ENCODE data around the gene CRELD1. TPM values are rescaled to one million over a fixed set of nuclear protein-coding genes. Genes with fewer than 3 reads are reported as not detected.
A peak's percentile ranks its signal among the peaks of the same experiment; 100 is the strongest.

CRELD1 gene
- total and polyA plus RNA-seq, 2 of the 13 experiments (the other 11 are each of a cell fraction or from before 2014, with no cell fraction given): 27.1 to 61.9 TPM

DNA sequence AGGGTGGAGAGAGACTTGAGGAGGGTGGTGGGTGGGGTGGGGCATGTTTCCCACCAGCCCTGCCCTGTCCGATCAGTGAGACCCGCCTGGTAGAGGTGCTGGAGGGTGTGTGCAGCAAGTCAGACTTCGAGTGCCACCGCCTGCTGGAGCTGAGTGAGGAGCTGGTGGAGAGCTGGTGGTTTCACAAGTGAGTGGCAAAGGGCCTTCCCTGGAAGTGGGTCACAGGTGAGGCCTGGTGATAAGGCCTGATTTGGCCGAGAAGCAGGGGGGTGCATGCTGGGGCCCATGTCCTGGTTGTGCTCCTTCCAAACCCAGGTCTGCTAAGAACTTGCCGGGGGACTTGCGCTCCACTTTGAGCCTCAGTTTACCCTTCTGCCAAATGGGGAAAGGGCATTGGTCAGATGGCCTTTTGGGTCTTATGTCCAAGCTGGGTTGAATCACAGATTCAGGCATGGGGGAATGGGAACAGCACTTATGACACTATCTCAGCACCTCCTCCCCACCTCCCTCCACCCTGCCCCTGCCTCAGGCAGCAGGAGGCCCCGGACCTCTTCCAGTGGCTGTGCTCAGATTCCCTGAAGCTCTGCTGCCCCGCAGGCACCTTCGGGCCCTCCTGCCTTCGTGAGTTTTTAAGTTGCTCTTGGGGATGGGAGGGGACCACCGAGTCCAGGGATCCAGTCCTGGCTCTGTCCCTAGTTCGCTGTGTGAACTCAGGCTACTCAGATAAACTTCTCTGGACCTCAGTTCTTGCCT is 4.0 kb downstream of the CRELD1 start:
- Histone ChIP-seq H3K4me3 (replicated peaks in 1 of 3; ENCODE audit: insufficient read depth in 1 of 3, low read depth in 2 of 3, low read length in 3 of 3) (no peak overlapping the region), H3K4me2 (ENCODE audit: low read depth, low read length) (no peak overlapping the region), H4K20me1 (ENCODE audit: insufficient read depth, low read length) (no peaks in the 10 kb centered on the region), H3K4me1 (ENCODE audit: insufficient read depth, low read length) (peaks cover 41% of the 10 kb centered on the region), H3K27me3 (ENCODE audit: control insufficient read depth in 1 of 2, insufficient read depth in 2 of 2, low read length in 2 of 2) (no peaks in the 10 kb centered on the region), H3K79me2 (ENCODE audit: insufficient read depth, low read length) (peaks cover 20% of the 10 kb centered on the region), H3K9me3 (ENCODE audit: low read length) (no peaks in the 10 kb centered on the region), H2AFZ (ENCODE audit: low read length) (no peak overlapping the region), H3K9ac (ENCODE audit: insufficient read depth, low read depth, low read length) (no peak overlapping the region), H3K27ac (ENCODE audit: extremely low read length, insufficient read depth, low read length) (no peak overlapping the region), H3K36me3 (replicated peaks in 1 of 2; ENCODE audit: control insufficient read depth in 1 of 2, insufficient read depth in 2 of 2, low read length in 2 of 2) (peaks cover 4 to 23% of the 10 kb centered on the region in 2 experiments; a peak in 4 of 5 replicates)
- intact Hi-C loops (cut with micrococcal nuclease; ENCODE audit: unreplicated experiment) (no loop called here), in situ Hi-C loops (cut with HindIII; ENCODE audit: extremely low pct_ligation_motif_present, low pct_unique_long_range_greater_than_20kb) (no loop called here)
- POLR2A ChIA-PET: no interaction called here
- DNase-seq (ENCODE audit: low spot score) (no peak), ATAC-seq (no peak), FAIRE-seq (no peak)
- BruUV-seq (replicated peaks): no TSS peak
- 96% methylated on average over 11 of the region's 13 CpGs for WGBS (ENCODE audit: low lambda C conversion rate)
- TF ChIP-seq, protein P1, sequence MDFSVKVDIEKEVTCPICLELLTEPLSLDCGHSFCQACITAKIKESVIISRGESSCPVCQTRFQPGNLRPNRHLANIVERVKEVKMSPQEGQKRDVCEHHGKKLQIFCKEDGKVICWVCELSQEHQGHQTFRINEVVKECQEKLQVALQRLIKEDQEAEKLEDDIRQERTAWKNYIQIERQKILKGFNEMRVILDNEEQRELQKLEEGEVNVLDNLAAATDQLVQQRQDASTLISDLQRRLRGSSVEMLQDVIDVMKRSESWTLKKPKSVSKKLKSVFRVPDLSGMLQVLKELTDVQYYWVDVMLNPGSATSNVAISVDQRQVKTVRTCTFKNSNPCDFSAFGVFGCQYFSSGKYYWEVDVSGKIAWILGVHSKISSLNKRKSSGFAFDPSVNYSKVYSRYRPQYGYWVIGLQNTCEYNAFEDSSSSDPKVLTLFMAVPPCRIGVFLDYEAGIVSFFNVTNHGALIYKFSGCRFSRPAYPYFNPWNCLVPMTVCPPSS (IDR thresholded peaks at IDR 0.05): no peak
- 0 out of 2 replicates have a peak, but pooled peaks have one; percentile 34 for TF ChIP-seq ZNF629 (CRISPR knock-in tag; conservative IDR thresholded peaks at IDR 0.05)
- CTCF ChIA-PET (ENCODE audit: low intra/inter-chr PET ratio, low total read pairs): no interaction called here

DNA sequence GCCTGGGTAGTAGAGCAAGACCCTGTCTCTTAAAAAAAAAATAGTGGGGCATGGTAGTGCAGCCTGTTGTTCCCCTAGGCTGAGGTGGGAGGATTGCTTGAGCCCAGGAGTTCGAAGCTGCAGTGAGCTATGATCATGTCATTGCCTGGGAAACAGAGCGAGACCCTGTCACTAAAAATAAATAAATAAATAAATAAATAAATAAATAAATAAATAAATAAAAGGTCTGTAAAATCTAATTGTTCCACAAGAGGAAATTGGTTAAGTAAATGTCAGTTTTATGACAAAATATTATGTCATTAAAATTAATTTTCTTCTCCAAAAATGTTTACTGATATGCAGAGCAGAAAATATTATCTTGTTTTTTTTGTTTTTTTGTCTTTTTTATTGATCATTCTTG is 5.3 kb downstream of the CRELD1 start:
- H2AFZ ChIP-seq (ENCODE audit: low read length): no peak overlapping the region
- WGBS (ENCODE audit: low lambda C conversion rate): 90% methylated on average over 2 of the region's 2 CpGs
- ATAC-seq: no peak
- H3K27ac ChIP-seq (ENCODE audit: extremely low read length, insufficient read depth, low read length): no peak overlapping the region
- peaks cover 6 to 25% of the 10 kb centered on the region in 2 experiments; a peak in 4 of 5 replicates for H3K36me3 ChIP-seq (replicated peaks in 1 of 2; ENCODE audit: control insufficient read depth in 1 of 2, insufficient read depth in 2 of 2, low read length in 2 of 2)
- no peak overlapping the region for H3K4me2 ChIP-seq (ENCODE audit: low read depth, low read length)
- ChIA-PET POLR2A (no interaction called here), CTCF (ENCODE audit: low intra/inter-chr PET ratio, low total read pairs) (no interaction called here)
- H3K4me3 ChIP-seq (replicated peaks in 1 of 3; ENCODE audit: insufficient read depth in 1 of 3, low read depth in 2 of 3, low read length in 3 of 3): no peak overlapping the region
- no peaks in the 10 kb centered on the region for H3K27me3 ChIP-seq (ENCODE audit: control insufficient read depth in 1 of 2, insufficient read depth in 2 of 2, low read length in 2 of 2)
- DNase-seq (ENCODE audit: low spot score): no peak
- no TSS peak for BruUV-seq (replicated peaks)
- peaks cover 33% of the 10 kb centered on the region for H3K4me1 ChIP-seq (ENCODE audit: insufficient read depth, low read length)
- no peak overlapping the region for H3K9ac ChIP-seq (ENCODE audit: insufficient read depth, low read depth, low read length)
- peaks cover 18% of the 10 kb centered on the region for H3K79me2 ChIP-seq (ENCODE audit: insufficient read depth, low read length)
- no peak for FAIRE-seq
- no peaks in the 10 kb centered on the region for H3K9me3 ChIP-seq (ENCODE audit: low read length)
- no peak for TF ChIP-seq NBN (conservative IDR thresholded peaks at IDR 0.05)
- TF ChIP-seq, protein P2, sequence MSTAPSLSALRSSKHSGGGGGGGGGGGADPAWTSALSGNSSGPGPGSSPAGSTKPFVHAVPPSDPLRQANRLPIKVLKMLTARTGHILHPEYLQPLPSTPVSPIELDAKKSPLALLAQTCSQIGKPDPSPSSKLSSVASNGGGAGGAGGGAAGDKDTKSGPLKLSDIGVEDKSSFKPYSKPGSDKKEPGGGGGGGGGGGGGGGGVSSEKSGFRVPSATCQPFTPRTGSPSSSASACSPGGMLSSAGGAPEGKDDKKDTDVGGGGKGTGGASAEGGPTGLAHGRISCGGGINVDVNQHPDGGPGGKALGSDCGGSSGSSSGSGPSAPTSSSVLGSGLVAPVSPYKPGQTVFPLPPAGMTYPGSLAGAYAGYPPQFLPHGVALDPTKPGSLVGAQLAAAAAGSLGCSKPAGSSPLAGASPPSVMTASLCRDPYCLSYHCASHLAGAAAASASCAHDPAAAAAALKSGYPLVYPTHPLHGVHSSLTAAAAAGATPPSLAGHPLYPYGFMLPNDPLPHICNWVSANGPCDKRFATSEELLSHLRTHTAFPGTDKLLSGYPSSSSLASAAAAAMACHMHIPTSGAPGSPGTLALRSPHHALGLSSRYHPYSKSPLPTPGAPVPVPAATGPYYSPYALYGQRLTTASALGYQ (CRISPR knock-in tag; IDR thresholded peaks at IDR 0.05): no peak
- TF ChIP-seq ZNF607 (CRISPR knock-in tag; IDR thresholded peaks at IDR 0.05; ENCODE audit: borderline replicate concordance): no peak
- TF ChIP-seq, protein P3, sequence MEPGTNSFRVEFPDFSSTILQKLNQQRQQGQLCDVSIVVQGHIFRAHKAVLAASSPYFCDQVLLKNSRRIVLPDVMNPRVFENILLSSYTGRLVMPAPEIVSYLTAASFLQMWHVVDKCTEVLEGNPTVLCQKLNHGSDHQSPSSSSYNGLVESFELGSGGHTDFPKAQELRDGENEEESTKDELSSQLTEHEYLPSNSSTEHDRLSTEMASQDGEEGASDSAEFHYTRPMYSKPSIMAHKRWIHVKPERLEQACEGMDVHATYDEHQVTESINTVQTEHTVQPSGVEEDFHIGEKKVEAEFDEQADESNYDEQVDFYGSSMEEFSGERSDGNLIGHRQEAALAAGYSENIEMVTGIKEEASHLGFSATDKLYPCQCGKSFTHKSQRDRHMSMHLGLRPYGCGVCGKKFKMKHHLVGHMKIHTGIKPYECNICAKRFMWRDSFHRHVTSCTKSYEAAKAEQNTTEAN (CRISPR knock-in tag; conservative IDR thresholded peaks at IDR 0.05): no peak
- TF ChIP-seq GATAD1 (CRISPR knock-in tag; IDR thresholded peaks at IDR 0.05): no peak
- TF ChIP-seq ZNF552 (CRISPR knock-in tag; IDR thresholded peaks at IDR 0.05; ENCODE audit: borderline replicate concordance): no peak
- TF ChIP-seq, protein P4, sequence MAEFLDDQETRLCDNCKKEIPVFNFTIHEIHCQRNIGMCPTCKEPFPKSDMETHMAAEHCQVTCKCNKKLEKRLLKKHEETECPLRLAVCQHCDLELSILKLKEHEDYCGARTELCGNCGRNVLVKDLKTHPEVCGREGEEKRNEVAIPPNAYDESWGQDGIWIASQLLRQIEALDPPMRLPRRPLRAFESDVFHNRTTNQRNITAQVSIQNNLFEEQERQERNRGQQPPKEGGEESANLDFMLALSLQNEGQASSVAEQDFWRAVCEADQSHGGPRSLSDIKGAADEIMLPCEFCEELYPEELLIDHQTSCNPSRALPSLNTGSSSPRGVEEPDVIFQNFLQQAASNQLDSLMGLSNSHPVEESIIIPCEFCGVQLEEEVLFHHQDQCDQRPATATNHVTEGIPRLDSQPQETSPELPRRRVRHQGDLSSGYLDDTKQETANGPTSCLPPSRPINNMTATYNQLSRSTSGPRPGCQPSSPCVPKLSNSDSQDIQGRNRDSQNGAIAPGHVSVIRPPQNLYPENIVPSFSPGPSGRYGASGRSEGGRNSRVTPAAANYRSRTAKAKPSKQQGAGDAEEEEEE (CRISPR knock-in tag; IDR thresholded peaks at IDR 0.05; ENCODE audit: borderline replicate concordance): no peak
- no peak for TF ChIP-seq KDM5B (CRISPR knock-in tag; IDR thresholded peaks at IDR 0.05; ENCODE audit: borderline replicate concordance)
- no peaks in the 10 kb centered on the region for H4K20me1 ChIP-seq (ENCODE audit: insufficient read depth, low read length)
- intact Hi-C loops (cut with micrococcal nuclease; ENCODE audit: unreplicated experiment): no loop called here
- in situ Hi-C loops (cut with HindIII; ENCODE audit: extremely low pct_ligation_motif_present, low pct_unique_long_range_greater_than_20kb): no loop called here
